UCSD-AML1 (cell line): ENCODE measurements around the gene SIRT7.

Experiments
- DNase-seq: peaks from one replicate; lab custom pipeline; 2025; ENCODE audit not compliant: unreplicated experiment; lab: John Stamatoyannopoulos, UW

The SIRT7 gene

DNA sequence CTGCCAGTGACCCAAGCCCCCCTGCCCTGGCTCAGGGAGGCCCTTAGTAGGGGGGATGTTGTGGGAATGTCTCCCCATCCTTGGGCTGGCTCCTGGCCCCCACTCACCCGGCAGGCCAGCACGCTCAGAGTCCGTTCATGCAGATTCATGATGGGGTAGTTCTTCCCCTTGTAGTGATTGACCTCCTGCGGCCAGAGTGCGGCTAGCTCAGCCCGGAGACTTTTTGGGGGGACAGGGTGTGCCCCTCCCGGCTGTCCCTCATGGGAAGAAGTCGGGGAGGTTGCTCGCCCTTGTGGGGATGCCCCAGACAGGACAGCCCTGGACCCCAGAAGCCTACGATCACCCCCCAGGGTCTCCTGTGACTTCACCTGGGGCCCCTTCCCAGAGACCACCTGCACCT is 12.0 kb downstream of the SIRT7 start:
- no peak for DNase-seq

DNA sequence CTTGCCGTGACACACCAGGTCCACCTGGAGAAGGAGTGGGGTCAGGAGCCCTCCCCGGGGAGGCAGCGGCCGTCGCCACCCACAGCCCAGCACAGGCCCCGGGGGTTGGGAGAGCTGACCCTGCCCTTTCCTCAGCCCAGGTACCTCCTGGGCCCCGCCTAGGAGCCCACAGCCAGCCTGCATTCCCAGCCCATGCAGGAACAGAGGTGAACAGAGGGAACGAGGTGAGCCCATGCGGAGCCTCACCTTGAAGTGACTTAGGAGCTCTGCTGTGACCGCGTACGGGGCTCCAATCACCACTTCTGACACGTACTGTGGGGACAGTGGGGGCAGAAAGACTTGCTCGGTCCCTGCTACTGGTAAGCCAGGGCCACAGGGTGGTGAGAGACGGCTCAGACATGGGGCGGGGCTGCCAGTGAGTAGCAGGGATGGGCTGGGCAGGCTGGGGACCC is 12.5 kb downstream of the SIRT7 start:
- no peak for DNase-seq

DNA sequence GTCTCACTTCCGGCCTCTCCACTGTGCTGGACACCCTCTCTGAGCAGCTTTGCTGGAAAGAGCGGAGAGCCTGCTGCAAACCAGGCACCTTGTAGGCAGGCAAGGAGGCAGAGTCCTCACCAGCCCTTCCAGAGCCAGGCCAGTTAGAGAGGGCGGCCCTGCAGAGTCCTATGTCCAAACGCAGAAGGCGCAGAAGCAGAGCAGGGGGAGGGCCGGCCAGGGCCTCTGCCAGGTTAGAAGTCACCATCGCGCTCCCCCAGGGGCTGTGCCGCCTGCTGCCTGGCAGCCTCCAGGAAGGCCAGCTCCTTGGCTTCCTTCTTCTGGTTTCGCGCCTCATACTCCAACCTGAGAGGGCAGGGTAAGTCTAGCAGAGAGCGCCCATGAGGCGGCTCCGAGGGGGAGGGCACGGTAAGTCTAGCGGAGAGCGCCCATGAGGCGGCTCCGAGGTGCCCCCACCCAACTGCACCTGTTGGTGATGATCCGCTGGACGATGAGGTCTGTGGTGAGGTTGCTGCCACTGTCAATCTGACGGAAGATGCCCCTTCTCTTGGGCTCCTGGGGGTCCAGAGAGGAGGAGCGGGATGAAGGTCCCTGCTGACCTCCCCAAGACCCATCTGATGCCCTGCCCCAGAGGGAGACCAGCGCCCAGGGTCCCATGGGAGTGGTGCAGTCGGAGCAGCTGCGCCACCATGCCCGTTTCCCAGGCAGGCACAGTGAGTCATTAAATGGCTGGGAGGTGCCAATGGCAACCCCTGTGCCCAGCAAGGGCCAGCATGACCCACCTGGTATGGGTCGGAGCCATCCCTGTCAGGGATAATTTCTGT is 13.2 kb downstream of the SIRT7 start:
- DNase-seq = no peak

DNA sequence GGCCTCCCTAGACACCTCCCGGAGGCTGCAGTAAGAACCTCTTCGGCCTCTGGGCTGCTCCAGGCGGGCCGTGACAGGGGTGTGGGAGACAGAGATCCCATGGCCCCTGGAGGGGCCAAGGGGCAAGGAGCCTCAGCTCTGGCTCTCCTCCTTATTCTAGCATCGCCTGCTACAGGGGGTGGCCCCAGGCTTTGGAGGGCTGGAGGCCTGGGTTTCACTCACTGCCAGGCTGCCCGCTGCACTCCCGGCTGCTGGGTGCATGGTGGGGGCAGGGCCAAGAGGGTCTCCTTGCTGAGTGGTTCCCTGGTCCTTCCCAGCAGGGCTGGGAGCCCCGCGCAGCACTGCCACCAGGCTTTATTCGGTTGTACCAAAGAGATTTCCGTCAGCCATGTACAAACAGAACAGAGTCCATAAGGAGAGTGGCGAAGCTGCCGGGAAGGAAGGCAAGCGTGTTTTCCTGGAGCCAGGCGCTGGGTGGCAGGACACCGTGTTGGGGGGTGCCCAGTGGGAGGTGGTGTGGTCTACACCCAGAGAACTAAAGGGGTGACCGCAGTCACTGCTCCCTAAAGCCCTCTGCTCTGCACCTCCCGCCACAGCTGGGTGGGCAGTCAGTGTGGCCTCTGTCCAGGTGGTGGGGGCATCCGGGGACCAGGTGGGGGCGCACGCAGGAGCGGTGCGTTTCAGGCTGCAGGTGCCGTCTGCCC is 13.9 kb downstream of the SIRT7 start:
- no peak for DNase-seq

DNA sequence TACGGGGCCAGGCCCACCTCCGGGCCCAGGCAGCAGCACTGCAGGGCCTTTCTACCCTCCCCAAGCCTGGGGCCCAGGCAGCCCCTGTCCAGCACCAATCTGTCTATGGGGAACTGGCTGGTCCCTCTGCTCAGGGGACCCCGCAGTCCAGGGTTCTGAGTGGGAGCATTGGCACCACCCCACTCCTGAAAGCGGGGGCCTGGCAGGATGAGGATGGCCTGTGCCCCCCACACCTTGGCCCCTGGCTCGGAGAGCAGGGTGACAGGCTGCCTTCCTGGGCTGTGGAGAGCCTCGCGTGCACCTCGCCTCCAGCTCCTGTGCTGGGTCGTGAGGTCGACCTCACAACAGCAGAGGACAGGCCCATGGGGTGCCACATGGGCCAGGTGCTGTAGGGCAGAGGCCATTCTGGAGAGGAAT is 14.6 kb downstream of the SIRT7 start:
- no peak for DNase-seq

DNA sequence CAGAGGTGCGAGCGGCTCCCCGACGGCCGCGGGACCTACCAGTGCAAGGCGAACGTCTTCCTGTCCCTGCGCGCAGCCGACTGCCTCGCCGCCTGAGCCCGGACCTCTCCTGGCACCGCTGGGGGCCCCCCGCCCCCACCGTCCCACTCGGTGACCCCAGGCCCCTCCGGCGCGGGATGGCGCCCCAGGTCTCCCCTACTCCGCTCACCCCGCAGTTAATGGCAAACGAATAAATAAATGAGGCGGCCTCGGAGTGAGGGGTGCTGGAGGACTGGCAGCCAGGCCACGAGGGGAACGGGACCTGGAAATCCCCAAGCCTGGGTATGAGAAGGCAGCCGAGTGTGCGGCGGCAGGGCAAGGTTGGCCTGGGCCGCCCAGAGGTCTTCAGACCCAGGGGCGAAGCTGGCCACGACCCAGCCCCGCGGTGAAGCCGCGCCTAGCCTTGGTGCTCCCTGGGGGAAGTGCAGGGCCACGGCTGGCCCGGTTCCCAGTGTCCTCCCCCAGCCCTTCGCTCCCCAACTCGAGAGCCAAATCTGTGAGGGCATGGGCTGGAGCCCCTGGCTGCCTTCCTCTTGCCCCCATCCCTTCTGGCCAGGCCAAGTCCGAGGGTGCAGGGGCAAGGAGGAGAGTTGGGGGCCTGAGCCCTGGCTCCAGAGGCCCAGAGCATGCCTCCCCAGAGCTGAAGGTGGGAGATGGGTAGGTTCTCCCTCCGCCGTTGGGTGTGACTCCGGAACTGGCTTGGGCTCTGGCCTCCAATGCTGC is 15.1 kb downstream of the SIRT7 start:
- no peak for DNase-seq

DNA sequence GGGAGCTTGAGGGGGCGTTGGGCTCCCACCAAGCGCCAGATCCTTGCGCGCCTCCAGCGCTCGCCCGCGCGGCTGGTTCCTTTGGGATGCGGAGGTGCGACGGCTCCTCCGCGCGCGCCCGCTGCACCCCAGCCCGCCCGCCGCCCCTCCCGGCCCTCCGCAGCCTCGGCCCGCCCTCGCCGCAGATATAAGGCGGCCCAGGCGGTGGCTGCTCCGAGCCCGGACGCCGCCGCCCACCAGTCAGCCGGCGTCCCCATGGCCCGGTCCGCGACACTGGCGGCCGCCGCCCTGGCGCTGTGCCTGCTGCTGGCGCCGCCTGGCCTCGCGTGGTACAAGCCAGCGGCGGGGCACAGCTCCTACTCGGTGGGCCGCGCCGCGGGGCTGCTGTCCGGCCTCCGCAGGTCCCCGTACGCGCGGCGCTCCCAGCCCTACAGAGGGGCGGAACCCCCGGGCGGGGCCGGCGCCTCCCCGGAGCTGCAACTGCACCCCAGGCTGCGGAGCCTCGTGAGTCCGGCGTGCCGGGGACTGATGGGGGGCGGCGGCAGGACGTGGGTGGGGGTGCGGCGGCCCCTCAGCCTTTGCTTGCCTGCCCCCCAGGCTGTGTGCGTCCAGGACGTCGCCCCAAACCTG is 15.8 kb downstream of the SIRT7 start, which contains the start of gene NPB:
Gene NPB (plus strand): TSS at position 216 of the 630 bp plus-strand sequence. CDS start 40 bp downstream, at position 256.
- DNase-seq = no peak

DNA sequence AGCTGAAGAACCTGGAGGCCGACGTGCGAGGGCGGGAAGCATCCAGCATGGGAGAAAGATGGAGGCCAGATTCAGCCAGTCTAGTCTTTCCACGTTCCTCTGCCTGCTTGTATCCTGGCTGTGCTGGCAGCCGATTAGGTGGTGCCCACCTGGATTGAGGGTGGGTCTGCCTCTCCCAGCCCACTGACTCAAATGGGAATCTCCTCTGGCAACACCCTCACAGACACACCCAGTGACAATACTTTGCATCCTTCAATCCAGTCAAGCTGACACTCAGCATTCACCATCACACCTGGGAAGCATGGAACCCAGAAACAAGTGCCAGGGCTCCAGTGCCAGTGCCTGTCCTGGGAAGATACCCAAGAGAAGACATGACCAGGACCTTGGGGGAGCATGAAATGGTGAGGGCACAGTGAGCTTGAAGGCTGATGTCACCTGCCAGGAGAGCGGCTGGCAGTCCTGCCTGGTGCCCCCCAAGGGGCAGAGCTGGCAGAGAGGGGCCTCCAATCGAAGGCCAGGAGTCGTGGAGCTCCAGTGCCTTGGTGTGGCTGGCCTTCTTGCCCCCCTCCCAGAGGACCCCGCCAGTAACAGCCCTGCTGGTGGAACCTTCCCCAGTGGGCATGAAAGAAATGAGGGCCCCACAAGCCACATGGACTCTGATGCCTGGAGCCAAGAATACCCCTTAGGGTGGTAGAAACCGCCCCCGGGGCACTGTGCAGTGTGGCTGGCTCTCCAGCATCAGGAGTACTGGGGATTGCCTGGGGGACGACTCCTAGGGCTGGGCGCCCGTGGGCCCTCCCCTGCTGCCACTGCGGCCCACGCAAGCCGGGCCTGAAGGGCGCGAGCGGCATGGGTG is 16.6 kb downstream of the SIRT7 start:
- no peak for DNase-seq

DNA sequence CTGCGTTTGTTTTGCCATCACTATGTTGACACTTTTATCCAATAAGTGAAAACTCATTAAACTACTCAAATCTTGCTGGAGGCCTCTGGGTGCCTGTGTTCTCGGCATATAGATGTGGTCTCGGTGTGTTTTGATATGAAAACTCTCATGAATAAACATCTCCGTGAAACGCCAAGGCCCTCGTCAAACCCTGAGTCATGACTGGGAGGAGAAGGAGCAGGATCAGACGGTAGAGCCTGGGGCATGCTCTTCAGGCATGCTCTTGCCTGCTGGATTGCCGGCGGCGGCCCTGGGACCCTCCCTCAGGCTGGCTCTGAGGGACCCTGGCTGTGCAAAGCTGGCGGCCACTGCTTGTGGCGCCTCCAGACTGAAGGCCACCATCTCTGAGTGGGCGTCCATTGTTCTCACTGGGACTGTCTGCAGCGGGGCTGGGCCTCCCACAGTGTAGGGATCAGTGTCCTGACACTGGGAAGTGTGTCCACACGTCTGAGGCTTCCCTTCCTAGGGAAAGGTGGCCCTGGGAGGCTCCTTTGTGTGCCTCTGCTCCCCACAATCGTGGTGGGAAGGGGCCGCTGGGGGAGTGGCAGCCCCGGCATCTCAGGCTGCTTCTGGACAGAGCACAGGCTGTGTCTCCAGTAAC is 17.7 kb downstream of the SIRT7 start:
- no peak for DNase-seq

DNA sequence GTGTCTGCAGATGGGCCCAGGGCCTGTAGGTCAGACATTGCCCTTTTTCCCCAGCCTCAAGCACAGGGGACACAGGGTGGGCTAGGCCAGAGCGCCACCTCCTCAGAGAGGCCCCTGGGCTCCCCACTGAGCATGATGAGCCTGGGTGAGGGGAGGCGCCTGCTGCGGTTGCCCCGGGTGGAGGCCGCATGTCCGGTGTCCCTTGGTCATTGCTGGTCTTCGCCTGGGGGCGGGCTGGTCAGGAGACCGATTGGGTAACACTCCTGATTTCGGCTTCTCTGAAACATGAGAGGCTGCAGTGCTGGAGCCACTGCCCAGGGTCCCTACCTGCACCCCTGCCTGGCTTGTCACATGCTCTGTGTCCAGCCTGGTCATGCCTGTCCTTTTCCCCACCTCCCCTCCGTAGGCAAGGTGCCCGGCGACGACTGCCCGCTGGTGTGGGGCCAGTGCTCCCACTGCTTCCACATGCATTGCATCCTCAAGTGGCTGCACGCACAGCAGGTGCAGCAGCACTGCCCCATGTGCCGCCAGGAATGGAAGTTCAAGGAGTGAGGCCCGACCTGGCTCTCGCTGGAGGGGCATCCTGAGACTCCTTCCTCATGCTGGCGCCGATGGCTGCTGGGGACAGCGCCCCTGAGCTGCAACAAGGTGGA is 18.3 kb downstream of the SIRT7 start:
- no peak for DNase-seq

DNA sequence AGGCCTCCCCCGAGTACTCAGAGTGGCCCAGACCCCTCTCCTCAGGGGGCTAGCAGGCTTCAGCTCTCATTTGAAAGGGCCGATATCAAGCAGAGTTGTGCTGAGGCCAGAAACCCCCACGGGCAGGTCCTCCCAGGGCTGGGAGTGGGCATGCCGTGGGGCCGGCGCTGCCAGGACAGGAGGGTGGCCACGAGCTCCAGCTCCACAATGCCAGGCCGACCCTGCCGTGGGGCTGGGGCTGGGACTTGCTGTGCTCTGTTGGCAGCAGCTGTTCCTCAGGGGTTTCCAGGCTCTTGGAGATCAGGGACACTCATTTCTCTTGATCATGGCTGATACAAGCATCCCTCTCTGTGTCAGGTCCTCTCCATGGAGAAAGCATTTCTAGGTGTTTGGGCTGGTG is 19.1 kb downstream of the SIRT7 start:
- no peak for DNase-seq

DNA sequence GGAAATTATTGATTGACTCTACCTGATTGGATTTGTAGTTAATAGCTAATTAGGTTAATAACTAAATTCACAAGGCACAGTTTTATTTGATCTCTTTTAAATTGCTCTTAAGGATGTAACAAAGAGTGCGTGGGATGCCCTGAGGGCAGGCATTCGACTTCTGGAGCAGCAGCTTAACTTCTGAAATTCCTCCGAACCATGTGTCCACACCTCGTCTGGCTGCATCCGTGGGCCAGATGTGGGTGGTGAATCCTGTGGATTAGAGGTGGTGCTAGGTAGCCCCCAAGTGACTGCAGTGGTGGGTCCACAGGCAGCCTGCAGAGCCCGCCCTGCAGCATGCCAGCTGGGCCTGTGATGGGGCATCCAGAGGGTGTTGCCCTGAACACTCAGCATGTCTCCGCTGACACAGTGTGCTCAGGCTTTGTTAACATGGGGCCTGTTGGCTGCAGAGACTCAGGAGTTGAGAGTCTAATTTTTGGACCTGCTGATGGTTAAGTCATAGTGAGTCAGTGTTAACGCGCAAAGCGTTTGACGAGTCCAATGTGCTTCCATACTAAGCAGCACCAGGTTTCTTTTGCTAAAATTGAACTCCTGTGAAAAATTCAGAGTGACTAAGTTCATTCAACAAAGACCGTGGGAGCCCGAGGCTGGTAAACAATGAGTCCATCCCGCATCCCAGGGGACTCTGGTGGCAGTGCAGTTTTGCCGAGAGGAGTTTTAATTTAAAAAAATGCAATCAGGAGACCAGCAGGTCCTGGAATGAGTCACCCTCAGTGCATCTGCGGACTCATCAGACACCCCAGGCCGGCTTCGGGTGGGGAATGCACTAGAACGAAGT is 19.7 kb downstream of the SIRT7 start:
- DNase-seq = no peak

DNA sequence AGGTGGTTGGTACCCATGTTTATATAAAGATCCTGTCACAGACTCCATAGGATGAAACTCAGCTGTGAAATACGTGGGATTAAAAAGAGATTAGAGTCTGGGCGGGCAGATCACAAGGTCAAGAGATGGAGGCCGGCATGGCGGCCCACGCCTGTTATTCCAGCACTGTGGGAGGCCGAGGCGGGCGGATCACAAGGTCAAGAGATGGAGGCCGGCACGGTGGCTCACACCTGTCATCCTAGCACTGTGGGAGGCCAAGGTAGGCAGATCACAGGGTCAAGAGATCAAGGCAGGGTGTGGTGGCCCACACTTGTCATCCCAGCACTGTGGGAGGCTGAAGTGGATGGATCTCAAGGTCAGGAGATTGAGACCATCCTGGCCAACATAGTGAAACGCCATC is 22.6 kb downstream of the SIRT7 start:
- no peak for DNase-seq

DNA sequence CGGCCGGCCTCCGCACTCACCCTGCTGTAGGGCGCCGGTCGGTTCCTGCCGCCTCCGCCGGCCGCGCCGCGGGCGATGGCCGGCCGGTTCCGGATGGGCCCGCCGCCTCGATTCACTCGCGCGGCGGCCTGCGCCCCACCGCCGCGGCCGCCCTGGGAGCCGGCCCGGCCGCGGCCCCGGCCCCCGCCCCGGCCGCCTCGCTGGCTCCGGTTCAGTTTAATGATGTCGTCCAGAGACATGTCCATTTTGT is 26.7 kb downstream of the SIRT7 start:
- DNase-seq = no peak

DNA sequence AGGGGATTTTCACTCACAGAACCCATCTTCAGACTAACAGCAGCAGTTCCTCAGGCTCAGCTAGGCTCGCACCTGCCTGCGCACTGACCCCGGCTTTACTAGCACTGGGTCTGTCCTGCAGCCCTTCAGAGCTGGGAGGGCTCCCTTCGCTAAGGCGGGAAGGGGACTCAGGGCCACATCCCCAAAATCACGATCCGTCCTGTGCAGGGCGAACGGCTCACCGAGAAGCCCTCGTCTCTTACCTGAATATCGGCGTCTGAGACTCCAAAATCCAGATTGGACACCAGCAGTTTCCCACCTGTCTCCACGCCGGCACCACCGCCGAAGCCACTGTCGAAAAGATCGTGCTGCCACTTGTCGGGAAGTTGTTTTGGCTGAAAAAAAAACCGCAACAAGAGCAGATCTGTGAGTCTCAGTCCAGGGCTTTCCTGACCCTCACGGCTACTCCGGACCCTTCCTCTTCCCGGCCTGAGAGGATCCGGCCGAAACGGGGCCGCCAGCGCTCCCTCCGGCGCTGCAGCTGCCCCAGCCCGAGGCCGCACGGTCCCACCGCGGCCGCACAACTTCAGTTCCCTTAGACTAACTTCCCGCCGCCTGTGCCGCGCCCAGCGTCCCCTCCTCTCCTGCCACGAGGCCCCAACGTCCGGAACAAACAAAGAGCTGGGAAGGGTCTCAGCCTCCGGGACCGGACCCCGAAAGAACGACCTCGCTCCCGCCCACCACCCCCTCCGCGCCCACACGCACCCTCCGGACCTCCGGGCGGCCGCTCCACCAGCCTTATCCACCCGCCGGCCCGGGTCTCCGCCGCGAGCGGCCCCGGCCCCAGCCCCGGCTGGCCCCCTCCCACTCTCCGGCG is 27.3 kb downstream of the SIRT7 start:
- DNase-seq = peak; percentile 24

DNA sequence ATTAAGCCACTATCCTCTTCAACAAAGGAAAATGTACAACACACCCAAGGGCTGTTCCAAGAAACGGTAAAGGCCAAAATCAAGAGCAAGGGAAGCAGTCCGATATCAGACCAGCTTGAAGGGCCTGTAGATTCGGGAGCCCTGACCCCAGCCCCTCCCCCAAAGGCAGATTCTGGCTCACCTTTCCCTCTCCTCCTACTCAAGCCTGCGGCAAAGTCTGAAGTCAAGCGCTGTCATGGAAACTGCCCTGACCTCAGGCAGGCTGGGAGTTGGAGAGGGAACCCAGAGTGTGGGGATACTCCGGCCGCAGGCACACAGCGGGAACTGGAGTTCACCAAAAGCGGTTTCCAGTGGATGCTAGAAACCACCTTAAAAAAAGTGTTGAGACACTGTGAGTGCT is 28.4 kb downstream of the SIRT7 start:
- no peak for DNase-seq

DNA sequence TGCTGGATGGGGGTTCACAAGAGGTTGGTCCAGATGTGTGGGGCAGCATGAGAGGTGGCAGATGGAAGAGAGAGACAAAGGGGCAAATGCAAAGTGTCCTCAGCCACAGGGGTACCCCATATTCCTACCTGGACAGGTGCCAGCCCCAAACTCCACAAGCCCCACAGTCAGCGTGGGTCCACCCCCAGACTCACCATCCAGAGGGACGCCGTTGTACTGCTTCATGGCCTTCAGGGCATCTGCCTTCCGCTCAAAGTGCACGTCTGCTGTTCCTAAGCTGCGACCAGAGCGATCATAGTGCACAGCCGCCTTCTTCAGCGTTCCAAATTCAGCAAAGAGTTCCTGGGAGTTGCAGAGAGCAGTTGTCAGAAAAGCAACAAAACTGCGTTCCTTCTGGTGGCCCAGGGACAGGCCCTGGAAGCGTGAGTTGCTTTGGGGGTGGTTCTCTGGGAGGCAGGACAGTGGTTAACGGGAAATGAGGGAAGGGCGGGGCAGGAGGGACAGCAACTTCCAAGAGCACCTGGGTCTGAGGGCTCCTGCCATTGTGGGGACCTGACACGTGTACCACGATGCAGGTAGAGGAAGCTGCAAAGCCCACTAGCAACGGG is 28.9 kb downstream of the SIRT7 start:
- DNase-seq = no peak
